Measurements from ENCODE around the gene OLFML2A.

The OLFML2A gene

GRCh38 chr9:124741662-124742061, 35.3 kb upstream of the OLFML2A start:
- no peak overlapping the region for H3K4me3 ChIP-seq (ENCODE audit: low read depth, low read length)
- no peak for TF ChIP-seq CTCF (IDR thresholded peaks at IDR 0.05; ENCODE audit: borderline replicate concordance, insufficient read depth, low read depth, low read length)

GRCh38 chr9:124742940-124743339, 34.0 kb upstream of the OLFML2A start:
- H3K4me3 ChIP-seq (ENCODE audit: low read depth, low read length) = no peak overlapping the region
- TF ChIP-seq CTCF (IDR thresholded peaks at IDR 0.05; ENCODE audit: borderline replicate concordance, insufficient read depth, low read depth, low read length) = no peak

- no peak for TF ChIP-seq CTCF (IDR thresholded peaks at IDR 0.05; ENCODE audit: borderline replicate concordance, insufficient read depth, low read depth, low read length)
These were observed 33.1 kb upstream of the OLFML2A start for GRCh38 chr9:124743686-124744348.

GRCh38 chr9:124747065-124747464, 29.9 kb upstream of the OLFML2A start:
- no peak overlapping the region for H3K4me3 ChIP-seq (ENCODE audit: low read depth, low read length)
- no peak for TF ChIP-seq CTCF (IDR thresholded peaks at IDR 0.05; ENCODE audit: borderline replicate concordance, insufficient read depth, low read depth, low read length)

More at GRCh38 chr9:124743686-124744348, 33.1 kb upstream of the OLFML2A start:
- no peak overlapping the region for H3K4me3 ChIP-seq (ENCODE audit: low read depth, low read length)

GRCh38 chr9:124749284-124749683, 27.6 kb upstream of the OLFML2A start:
- no peak overlapping the region for H3K4me3 ChIP-seq (ENCODE audit: low read depth, low read length)
- no peak for TF ChIP-seq CTCF (IDR thresholded peaks at IDR 0.05; ENCODE audit: borderline replicate concordance, insufficient read depth, low read depth, low read length)

GRCh38 chr9:124749781-124750180, 27.2 kb upstream of the OLFML2A start:
- no peak overlapping the region for H3K4me3 ChIP-seq (ENCODE audit: low read depth, low read length)
- no peak for TF ChIP-seq CTCF (IDR thresholded peaks at IDR 0.05; ENCODE audit: borderline replicate concordance, insufficient read depth, low read depth, low read length)

GRCh38 chr9:124752967-124753366, 24.0 kb upstream of the OLFML2A start:
- no peak for TF ChIP-seq CTCF (IDR thresholded peaks at IDR 0.05; ENCODE audit: borderline replicate concordance, insufficient read depth, low read depth, low read length)
- H3K4me3 ChIP-seq (ENCODE audit: low read depth, low read length) = no peak overlapping the region
